Neuronal stem cell (in vitro differentiated cells): ENCODE results near the gene PCF11.
"Not testable (repeated sequence)": the region's sequence is repeated elsewhere in the genome, so short reads cannot be mapped to it uniquely, and the experiment has no call there.

Source experiments
- DNase-seq: peaks from one replicate; pipeline ENCODE4 v3.0.0-alpha.2; 2013; ENCODE audit warnings: low spot score
- H2AFZ ChIP-seq: one replicate; pipeline ENCODE4 v1.6.1; 2013; ENCODE audit warnings: mild to moderate bottlenecking, low read length, inconsistent platforms
- H2AK5ac ChIP-seq: 2 replicates; pipeline ENCODE4 v1.6.1; 2013; ENCODE audit warnings: low read depth, mild to moderate bottlenecking, inconsistent platforms, low read length, moderate library complexity, mixed read lengths
- H2BK120ac ChIP-seq: 2 replicates; pipeline ENCODE4 v1.6.1; 2013; ENCODE audit warnings: low read depth, mild to moderate bottlenecking, inconsistent platforms, low read length, moderate library complexity, mixed read lengths
- H2BK12ac ChIP-seq: one replicate; pipeline ENCODE4 v1.6.1; 2013; ENCODE audit warnings: low read length, inconsistent platforms
- H2BK15ac ChIP-seq: 2 replicates; pipeline ENCODE4 v1.6.1; 2013; ENCODE audit warnings: mild to moderate bottlenecking, low read length, inconsistent platforms, mixed read lengths
- H2BK5ac ChIP-seq: one replicate; pipeline ENCODE4 v1.6.1; 2013; ENCODE audit warnings: inconsistent platforms, mild to moderate bottlenecking, low read length, moderate library complexity
- H3K14ac ChIP-seq: one replicate; pipeline ENCODE4 v1.6.1; 2013; ENCODE audit warnings: low read length, inconsistent platforms
- H3K18ac ChIP-seq: 2 replicates; pipeline ENCODE4 v1.6.1; 2013; ENCODE audit warnings: low read length, inconsistent platforms
- H3K23ac ChIP-seq: 2 replicates; pipeline ENCODE4 v1.6.1; 2013; ENCODE audit warnings: low read depth, mild to moderate bottlenecking, mixed read lengths, low read length, inconsistent platforms; ENCODE audit not compliant: poor library complexity
- H3K27ac ChIP-seq: replicated peaks from 3 replicates; pipeline ENCODE4 v1.5.1; 2013; ENCODE audit warnings: low read length, inconsistent platforms
- H3K27me3 ChIP-seq, 3 experiments: 2 replicates each; pipeline ENCODE4 v1.6.1; 2013; ENCODE audit warnings: low read length in 3 of 3, mild to moderate bottlenecking in 2 of 3, inconsistent platforms in 1 of 3, low read depth in 1 of 3, mixed read lengths in 1 of 3, moderate library complexity in 1 of 3; ENCODE audit not compliant: control insufficient read depth in 3 of 3, insufficient read depth in 3 of 3
- H3K36me3 ChIP-seq, 2 donors: replicated peaks in 1 of 2; 2 replicates each; pipeline ENCODE4 v1.6.1; 2013; ENCODE audit warnings: low read length in 2 of 2; ENCODE audit not compliant: control insufficient read depth in 2 of 2, insufficient read depth in 2 of 2
- H3K4ac ChIP-seq: 2 replicates; pipeline ENCODE4 v1.6.1; 2013; ENCODE audit warnings: inconsistent platforms, mild to moderate bottlenecking, low read length, moderate library complexity
- H3K4me1 ChIP-seq, 2 donors: 1 replicate in 1 of 2; 2 replicates in 1 of 2; pipeline ENCODE4 v1.6.1; 2013; ENCODE audit warnings: low read length in 2 of 2, low read depth in 1 of 2; ENCODE audit not compliant: control insufficient read depth in 2 of 2, insufficient read depth in 1 of 2
- H3K4me2 ChIP-seq: one replicate; pipeline ENCODE4 v1.6.1; 2013; ENCODE audit warnings: mild to moderate bottlenecking, low read length, inconsistent platforms; ENCODE audit not compliant: insufficient read depth, poor library complexity, severe bottlenecking
- H3K4me3 ChIP-seq, 2 donors: 2 replicates each; pipeline ENCODE4 v1.5.1; 2013; ENCODE audit warnings: low read length in 2 of 2, mild to moderate bottlenecking in 2 of 2, inconsistent platforms in 1 of 2, moderate library complexity in 1 of 2
- H3K79me1 ChIP-seq: one replicate; pipeline ENCODE4 v1.6.1; 2013; ENCODE audit warnings: low read depth, mild to moderate bottlenecking, inconsistent platforms, low read length, moderate library complexity
- H3K9ac ChIP-seq: one replicate; pipeline ENCODE4 v1.6.1; 2013; ENCODE audit warnings: mild to moderate bottlenecking, low read depth, low read length, inconsistent platforms; ENCODE audit not compliant: poor library complexity
- H3K9me3 ChIP-seq, 2 donors: replicated peaks in 1 of 2; 2 replicates each; pipeline versions ENCODE3 to v1.6.1; 2013; ENCODE audit warnings: low read length in 2 of 2, mild to moderate bottlenecking in 2 of 2, inconsistent platforms in 1 of 2, low read depth in 1 of 2, mixed read lengths in 1 of 2, moderate library complexity in 1 of 2; ENCODE audit not compliant: control insufficient read depth in 2 of 2, insufficient read depth in 1 of 2
- H4K8ac ChIP-seq: one replicate; pipeline ENCODE4 v1.6.1; 2013; ENCODE audit warnings: low read depth, mild to moderate bottlenecking, inconsistent platforms, low read length, moderate library complexity
- H4K91ac ChIP-seq: one replicate; pipeline ENCODE4 v1.6.1; 2013; ENCODE audit warnings: low read length, low read depth, mild to moderate bottlenecking, inconsistent platforms; ENCODE audit not compliant: poor library complexity
- WGBS, 2 donors: extraction: QIAGEN DNeasy Blood & Tissue Kit; methylation state at CpG; one replicate each; pipeline ENCODE4 v1.1.7; 2013; ENCODE audit warnings: missing lambda C conversion rate in 2 of 2, mixed read lengths in 1 of 2; ENCODE audit not compliant: insufficient read length in 2 of 2, insufficient replicate concordance in 1 of 2; ENCODE audit errors: extremely low coverage in 2 of 2; 5-methylcytosine and 5-hydroxymethylcytosine counted together

Gene PCF11

GRCh38 chr11:83125577-83125976 lies 31.4 kb upstream of the PCF11 start:
- Histone ChIP-seq H3K4ac (no peak overlapping the region), H3K23ac (no peak overlapping the region), H3K4me2 (no peak overlapping the region), H4K91ac (no peak overlapping the region), H2BK12ac (no peak overlapping the region), H3K27ac (no peak overlapping the region), H3K9ac (no peak overlapping the region), H2AFZ (no peak overlapping the region), H3K4me1 (no peaks in the 10 kb centered on the region), H2BK5ac (no peak overlapping the region), H3K36me3 (no peaks in the 10 kb centered on the region), H2BK120ac (no peak overlapping the region), H4K8ac (no peak overlapping the region), H3K79me1 (no peaks in the 10 kb centered on the region), H2BK15ac (no peak overlapping the region), H2AK5ac (no peak overlapping the region), H3K4me3 (no peak overlapping the region), H3K14ac (no peak overlapping the region), H3K18ac (no peak overlapping the region), H3K27me3 (peaks cover 0 to 8% (median 0%) of the 10 kb centered on the region in 3 experiments), H3K9me3 (no peaks in the 10 kb centered on the region)
- WGBS, 2 donors, result no CpG with 5 or more reads among the region's 5 CpGs
- no peak for DNase-seq

- Histone ChIP-seq H3K23ac (no peak overlapping the region), H3K36me3 (no peaks in the 10 kb centered on the region), H3K4me1 (no peaks in the 10 kb centered on the region), H3K27me3 (peaks cover 0 to 2% (median 0%) of the 10 kb centered on the region in 3 experiments), H3K27ac (no peak overlapping the region), H2AK5ac (no peak overlapping the region), H2BK120ac (no peak overlapping the region), H3K18ac (no peak overlapping the region), H3K9me3 (no peaks in the 10 kb centered on the region), H4K91ac (no peak overlapping the region), H2BK5ac (no peak overlapping the region), H3K9ac (no peak overlapping the region), H3K4me2 (no peak overlapping the region), H3K79me1 (no peaks in the 10 kb centered on the region), H3K4me3 (no peak overlapping the region), H2BK12ac (no peak overlapping the region), H4K8ac (no peak overlapping the region), H3K14ac (no peak overlapping the region), H2AFZ (no peak overlapping the region), H3K4ac (no peak overlapping the region), H2BK15ac (no peak overlapping the region)
- WGBS, 2 donors, result no CpG with 5 or more reads among the region's 5 CpGs
- no peak for DNase-seq
Measured at GRCh38 chr11:83127310-83127637, 29.7 kb upstream of the PCF11 start.

- no CpG with 5 or more reads among the region's 4 CpGs for WGBS, 2 donors
Measured at GRCh38 chr11:83132191-83132590, 24.7 kb upstream of the PCF11 start.

GRCh38 chr11:83133266-83133665 lies 23.7 kb upstream of the PCF11 start:
- H3K27me3 ChIP-seq, H2AK5ac ChIP-seq, H3K36me3 ChIP-seq, DNase-seq, H2BK15ac ChIP-seq, H2AFZ ChIP-seq, H3K4me3 ChIP-seq, H2BK12ac ChIP-seq, H3K23ac ChIP-seq, H4K8ac ChIP-seq, H3K4ac ChIP-seq, H2BK5ac ChIP-seq, H3K4me2 ChIP-seq, H3K27ac ChIP-seq, H3K18ac ChIP-seq, H3K4me1 ChIP-seq, H2BK120ac ChIP-seq, H3K14ac ChIP-seq, H3K79me1 ChIP-seq, H3K9me3 ChIP-seq, H3K9ac ChIP-seq, H4K91ac ChIP-seq: not testable (repeated sequence)
- no CpG with 5 or more reads among the region's 29 CpGs for WGBS, 2 donors

More at GRCh38 chr11:83132191-83132590, 24.7 kb upstream of the PCF11 start:
- Histone ChIP-seq H2BK5ac (no peak overlapping the region), H2AK5ac (no peak overlapping the region), H3K23ac (no peak overlapping the region), H3K27me3 (no peaks in the 10 kb centered on the region), H3K14ac (no peak overlapping the region), H3K18ac (no peak overlapping the region), H4K8ac (no peak overlapping the region), H2BK12ac (no peak overlapping the region), H2BK15ac (no peak overlapping the region), H3K4me2 (no peak overlapping the region), H3K4me3 (no peak overlapping the region), H2BK120ac (no peak overlapping the region), H3K36me3 (no peaks in the 10 kb centered on the region), H3K79me1 (no peaks in the 10 kb centered on the region), H4K91ac (no peak overlapping the region), H3K4ac (no peak overlapping the region), H2AFZ (no peak overlapping the region), H3K27ac (no peak overlapping the region), H3K4me1 (no peaks in the 10 kb centered on the region), H3K9ac (no peak overlapping the region), H3K9me3 (no peaks in the 10 kb centered on the region)
- no peak for DNase-seq
